ENCODE measurements around the gene UBIAD1. TPM values are rescaled to one million over a fixed set of nuclear protein-coding genes. Genes with fewer than 3 reads are reported as not detected.

Gene UBIAD1
- total and polyA plus RNA-seq, 2 of the 4 experiments (the other 2 are of a cell fraction) = 6.3 to 9.5 TPM

DNA sequence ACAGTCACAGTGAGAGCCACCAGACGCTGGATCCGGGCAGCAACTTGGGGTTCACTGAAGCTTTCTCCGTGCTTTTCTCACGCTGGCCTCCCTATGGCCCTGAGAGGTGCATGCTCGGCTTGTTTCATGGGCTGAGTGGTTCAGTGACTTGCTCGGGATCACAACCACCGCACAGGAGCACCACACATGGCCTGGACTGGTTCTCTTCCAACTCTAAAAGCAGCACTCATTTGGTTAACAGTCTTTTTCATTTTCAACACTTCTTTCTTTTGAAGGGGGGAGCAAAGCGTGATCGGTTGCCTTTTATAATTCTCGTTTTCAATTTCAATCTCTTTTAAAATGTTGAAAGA, 26.2 kb downstream of the UBIAD1 start:
- no peaks in the 10 kb centered on the region for H3K27me3 ChIP-seq (ENCODE audit: control insufficient read depth, insufficient read depth, low read length)
- ATAC-seq (ENCODE audit: low read depth) = no peak
- intact Hi-C loops (cut with micrococcal nuclease) = no loop called here

More for the DNA sequence above, 26.2 kb downstream of the UBIAD1 start:
- no peak overlapping the region for H2AK9ac ChIP-seq (replicated peaks; ENCODE audit: low read depth, low read length, poor library complexity)
- H3K27ac ChIP-seq (ENCODE audit: insufficient read depth, low read length) = no peak overlapping the region
- no peak overlapping the region for H4K91ac ChIP-seq (ENCODE audit: insufficient read depth, low read depth, low read length)
- no peaks in the 10 kb centered on the region for H3K9me3 ChIP-seq (ENCODE audit: control insufficient read depth, insufficient read depth, low read length)
- no peak overlapping the region for H2AK5ac ChIP-seq (ENCODE audit: low read depth, low read length)
- in situ Hi-C loops (cut with MboI; ENCODE audit: low sequenced_read_pairs) (no loop called here), dilution Hi-C loops (cut with HindIII; ENCODE audit: low sequenced_read_pairs, unreplicated experiment) (no loop called here)
- no peak overlapping the region for H2BK20ac ChIP-seq (ENCODE audit: low read depth, low read length)
- TF ChIP-seq USF2 (IDR thresholded peaks at IDR 0.05; ENCODE audit: low read depth, low read length) (no peak), CEBPB (IDR thresholded peaks at IDR 0.05; ENCODE audit: low read depth, low read length) (no peak), MAZ (IDR thresholded peaks at IDR 0.05; ENCODE audit: borderline replicate concordance, low read depth, low read length) (no peak), CHD1 (IDR thresholded peaks at IDR 0.05; ENCODE audit: low read depth, low read length) (no peak), RFX5 (IDR thresholded peaks at IDR 0.05; ENCODE audit: low read depth, low read length) (no peak), NFE2L2 (IDR thresholded peaks at IDR 0.05; ENCODE audit: low read depth, low read length) (no peak)
- H3K9me1 ChIP-seq (ENCODE audit: insufficient read depth, low read length) = peaks cover 5% of the 10 kb centered on the region; the same call in 1 of the 2 replicates
- H4K20me1 ChIP-seq (ENCODE audit: insufficient read depth, low read length) = peaks cover 8% of the 10 kb centered on the region; the same call in 1 of the 2 replicates
- peaks cover 5% of the 10 kb centered on the region; the same call in 1 of the 2 replicates for H3K36me3 ChIP-seq (ENCODE audit: control insufficient read depth, insufficient read depth, low read length)
- no peak overlapping the region for H2AFZ ChIP-seq (replicated peaks; ENCODE audit: low read length, poor library complexity)
- 58% methylated on average over 4 of the region's 10 CpGs; no CpG with 5 or more reads in 1 of the 2 experiments for WGBS, 2 experiments (ENCODE audit: extremely low coverage in 2 of 2, insufficient read length in 1 of 2)
- H3K23ac ChIP-seq (ENCODE audit: low read depth, low read length) = no peak overlapping the region
- H3K14ac ChIP-seq (replicated peaks; ENCODE audit: low read depth, low read length) = no peak overlapping the region
- CTCF ChIA-PET = no interaction called here
- H2BK15ac ChIP-seq (ENCODE audit: low read depth, low read length) = no peak overlapping the region
- H3K56ac ChIP-seq (ENCODE audit: extremely low read depth, insufficient read depth, low read length) = no peak overlapping the region
- DNase-seq = no peak
- no peaks in the 10 kb centered on the region for H3K79me1 ChIP-seq (ENCODE audit: low read depth in 1 of 2, low read length in 2 of 2)
- no peak overlapping the region for H3K9ac ChIP-seq (ENCODE audit: low read depth, low read length)
- no peak overlapping the region for H2BK120ac ChIP-seq (ENCODE audit: low read depth, low read length)
- no peak overlapping the region for H3K4me2 ChIP-seq (ENCODE audit: low read depth, low read length)
- H3K4ac ChIP-seq (ENCODE audit: low read depth, low read length) = no peak overlapping the region
- no peaks in the 10 kb centered on the region for H3K4me1 ChIP-seq (ENCODE audit: control insufficient read depth, insufficient read depth, low read length)
- no peak overlapping the region for H4K5ac ChIP-seq (ENCODE audit: low read depth, low read length)
- H2BK5ac ChIP-seq (ENCODE audit: low read depth, low read length, poor library complexity, severe bottlenecking) = no peak overlapping the region
- H3K18ac ChIP-seq (ENCODE audit: low read depth, low read length) = no peak overlapping the region
- no peak overlapping the region for H4K8ac ChIP-seq (ENCODE audit: low read depth in 2 of 2, low read length in 2 of 2)
- H3K4me3 ChIP-seq (ENCODE audit: insufficient read depth, low read depth, low read length) = no peak overlapping the region
- POLR2A ChIA-PET (ENCODE audit: unreplicated experiment) = no interaction called here
- BruUV-seq (replicated peaks) = no TSS peak
